ENCODE data around the gene PRKCB.

The PRKCB gene

GRCh38 chr16:24258791-24259190 lies 423.0 kb downstream of the PRKCB start:
- DNase-seq: no peak

- no peak for DNase-seq
Measured at GRCh38 chr16:24262816-24263215, 427.0 kb downstream of the PRKCB start.
